Retinal pigment epithelial cell (primary cell): ENCODE data around the gene NBAS.
"Not testable (repeated sequence)": the region's sequence is repeated elsewhere in the genome, so short reads cannot be mapped to it uniquely, and the experiment has no call there.

ENCODE experiments used
- DNase-seq: peaks from one replicate; pipeline ENCODE4 v3.0.0-alpha.2; 2010; ENCODE audit warnings: low read depth
- H3K4me3 ChIP-seq: 2 replicates; pipeline ENCODE4 v1.5.1; 2011; ENCODE audit warnings: mild to moderate bottlenecking, low read length, control low read depth, moderate library complexity
- TF ChIP-seq, protein P1 (sequence below): conservative IDR thresholded peaks from 2 replicates; pipeline ENCODE4 v1.5.1; 2011; ENCODE audit warnings: low read depth, low read length, control low read depth, inconsistent platforms

NBAS gene

GRCh38 chr2:15547115-15547876 lies 13.8 kb downstream of the NBAS start:
- DNase-seq, result no peak
- TF ChIP-seq, protein P1, sequence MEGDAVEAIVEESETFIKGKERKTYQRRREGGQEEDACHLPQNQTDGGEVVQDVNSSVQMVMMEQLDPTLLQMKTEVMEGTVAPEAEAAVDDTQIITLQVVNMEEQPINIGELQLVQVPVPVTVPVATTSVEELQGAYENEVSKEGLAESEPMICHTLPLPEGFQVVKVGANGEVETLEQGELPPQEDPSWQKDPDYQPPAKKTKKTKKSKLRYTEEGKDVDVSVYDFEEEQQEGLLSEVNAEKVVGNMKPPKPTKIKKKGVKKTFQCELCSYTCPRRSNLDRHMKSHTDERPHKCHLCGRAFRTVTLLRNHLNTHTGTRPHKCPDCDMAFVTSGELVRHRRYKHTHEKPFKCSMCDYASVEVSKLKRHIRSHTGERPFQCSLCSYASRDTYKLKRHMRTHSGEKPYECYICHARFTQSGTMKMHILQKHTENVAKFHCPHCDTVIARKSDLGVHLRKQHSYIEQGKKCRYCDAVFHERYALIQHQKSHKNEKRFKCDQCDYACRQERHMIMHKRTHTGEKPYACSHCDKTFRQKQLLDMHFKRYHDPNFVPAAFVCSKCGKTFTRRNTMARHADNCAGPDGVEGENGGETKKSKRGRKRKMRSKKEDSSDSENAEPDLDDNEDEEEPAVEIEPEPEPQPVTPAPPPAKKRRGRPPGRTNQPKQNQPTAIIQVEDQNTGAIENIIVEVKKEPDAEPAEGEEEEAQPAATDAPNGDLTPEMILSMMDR, result no peak
- H3K4me3 ChIP-seq, result no peak overlapping the region

GRCh38 chr2:15546297-15547098 lies 14.6 kb downstream of the NBAS start:
- no peak overlapping the region for H3K4me3 ChIP-seq
- DNase-seq, result no peak
- TF ChIP-seq, protein P1, result peak; percentile 21

DNA sequence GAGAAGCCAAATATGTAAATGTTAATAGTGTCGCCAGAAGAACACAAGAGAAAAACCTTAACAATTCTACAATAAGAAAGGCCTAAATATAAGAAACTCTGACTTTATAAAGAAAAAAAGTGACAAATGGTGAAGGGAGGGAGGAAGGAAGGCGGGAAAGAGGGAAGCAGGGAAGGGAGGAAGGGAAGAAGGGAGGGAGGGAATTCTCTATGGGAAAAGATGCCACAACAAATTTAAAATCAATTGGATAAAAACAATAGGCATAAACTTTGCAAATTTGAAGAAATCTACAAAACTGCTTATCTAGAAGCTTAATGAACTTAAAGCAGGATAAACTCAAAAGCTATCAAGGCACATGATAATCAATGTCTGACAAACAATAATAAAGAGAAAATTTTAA lies 16.9 kb downstream of the NBAS start:
- TF ChIP-seq, protein P1, result no peak
- H3K4me3 ChIP-seq, result no peak overlapping the region
- no peak for DNase-seq

DNA sequence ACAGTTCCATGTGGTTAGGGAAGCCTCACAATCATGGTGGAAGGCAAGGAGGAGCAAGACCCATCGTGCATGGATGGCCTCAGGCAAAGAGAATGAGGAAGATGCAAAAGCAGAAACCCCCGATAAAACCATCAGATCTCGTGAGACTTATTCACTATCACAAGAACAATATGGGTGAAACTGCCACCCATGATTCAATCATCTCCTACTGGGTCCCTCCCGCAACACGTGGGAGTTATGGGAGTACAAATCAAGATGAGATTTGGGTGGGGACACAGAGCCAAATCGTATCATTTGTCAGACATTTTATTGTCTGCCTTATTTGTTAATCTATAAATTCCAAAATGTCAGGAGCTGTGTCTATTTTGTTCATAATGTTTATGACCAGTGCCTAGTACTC lies 17.6 kb downstream of the NBAS start:
- no peak for DNase-seq
- no peak overlapping the region for H3K4me3 ChIP-seq
- TF ChIP-seq, protein P1, result no peak

- DNase-seq, result no peak
- TF ChIP-seq, protein P1, result no peak
- H3K4me3 ChIP-seq, result no peak overlapping the region
Observed at GRCh38 chr2:15543053-15543452, 18.1 kb downstream of the NBAS start.

DNA sequence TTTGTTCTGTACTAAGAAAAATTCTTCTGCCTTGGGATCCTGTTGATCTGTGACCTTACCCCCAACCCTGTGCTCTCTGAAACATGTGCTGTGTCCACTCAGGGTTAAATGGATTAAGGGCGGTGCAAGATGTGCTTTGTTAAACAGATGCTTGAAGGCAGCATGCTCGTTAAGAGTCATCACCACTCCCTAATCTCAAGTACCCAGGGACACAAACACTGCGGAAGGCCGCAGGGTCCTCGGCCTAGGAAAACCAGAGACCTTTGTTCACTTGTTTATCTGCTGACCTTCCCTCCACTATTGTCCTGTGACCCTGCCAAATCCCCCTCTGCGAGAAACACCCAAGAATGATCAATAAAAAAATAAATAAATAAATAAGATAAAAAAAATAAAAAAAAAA lies 18.9 kb downstream of the NBAS start:
- not testable (repeated sequence) for DNase-seq, H3K4me3 ChIP-seq

DNA sequence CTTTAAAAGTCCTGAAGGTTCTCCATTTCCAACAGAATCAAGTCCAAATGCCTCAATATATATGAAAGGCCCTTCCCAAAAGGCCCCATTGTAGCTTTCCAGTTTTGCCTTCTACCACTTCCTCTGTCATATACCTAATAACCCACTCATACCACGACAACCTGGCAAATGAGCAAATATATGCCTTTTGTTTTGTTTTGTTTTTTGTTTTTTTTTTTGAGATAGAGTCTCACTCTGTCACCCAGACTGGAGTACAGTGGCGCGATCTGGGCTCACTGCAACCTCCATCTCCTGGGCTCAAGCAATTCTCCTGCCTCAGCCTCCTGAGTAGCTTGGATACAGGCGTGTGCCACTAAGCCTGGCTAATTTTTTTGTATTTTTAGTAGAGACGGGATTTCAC lies 20.6 kb downstream of the NBAS start:
- H3K4me3 ChIP-seq, DNase-seq: not testable (repeated sequence)

GRCh38 chr2:15539999-15540398 lies 21.1 kb downstream of the NBAS start:
- no peak overlapping the region for H3K4me3 ChIP-seq
- DNase-seq, result no peak
- TF ChIP-seq, protein P1, result no peak
